Measurements from ENCODE around the gene PLEKHN1.

GRCh38 chr1:978835-979743, 12.8 kb downstream of the PLEKHN1 start:
- no peak for TF ChIP-seq CTCF (IDR thresholded peaks at IDR 0.05)
- no peak for TF ChIP-seq POLR2A (IDR thresholded peaks at IDR 0.05)
